Uterus (tissue), 2 donors: ENCODE results near the gene PERM1.

Source experiments
- CTCF ChIP-seq, 4 experiments: fragments of 200-600 bp in 2 of 4; fragments of 450-650 bp in 2 of 4; sonication (generic) in 2 of 4; IDR thresholded peaks; one replicate each; pipeline ENCODE4 v1.5.1; 2016 to 2019; ENCODE audit warnings: antibody characterized with exemption in 4 of 4, mild to moderate bottlenecking in 2 of 4, moderate library complexity in 1 of 4
- POLR2A ChIP-seq, 2 donors: fragments of 450-650 bp; IDR thresholded peaks; one replicate each; pipeline ENCODE4 v1.6.1; 2016; ENCODE audit warnings: antibody characterized with exemption in 2 of 2, mild to moderate bottlenecking in 1 of 2, moderate library complexity in 1 of 2

DNA sequence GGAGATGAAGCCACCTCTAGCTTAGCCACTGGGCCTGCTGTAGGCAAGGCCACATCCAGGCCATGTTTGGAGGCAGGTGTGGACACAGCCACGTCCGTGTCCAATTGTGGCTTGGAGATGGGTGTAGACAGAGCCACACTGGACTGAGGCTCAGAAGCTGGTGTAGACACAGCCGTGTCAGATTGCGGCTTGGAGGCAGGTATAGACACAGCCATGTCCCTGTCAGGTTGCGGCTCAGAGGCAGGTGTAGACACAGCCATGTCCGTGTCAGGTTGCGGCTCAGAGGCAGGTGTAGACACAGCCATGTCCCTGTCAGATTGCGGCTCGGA lies 2.2 kb downstream of the PERM1 start:
- TF ChIP-seq POLR2A (IDR thresholded peaks at IDR 0.05), result no peak
- TF ChIP-seq CTCF (IDR thresholded peaks at IDR 0.05), result no peak
